Kidney (tissue), 22 donors: Measurements from ENCODE around the gene NUDT11. TPM values are rescaled to one million over a fixed set of nuclear protein-coding genes. Genes with fewer than 3 reads are reported as not detected.
"Not testable (repeated sequence)": the region's sequence is repeated elsewhere in the genome, so short reads cannot be mapped to it uniquely, and the experiment has no call there.

ENCODE experiments used
- DNase-seq, 5 donors: peaks; one replicate each; pipeline ENCODE4 v3.0.0-alpha.2; 2013 to 2020
- FAIRE-seq: peaks from 2 replicates; lab custom pipeline; 2012; peaks lifted over from hg19 to GRCh38; lab: Jason Lieb, UNC
- H3K27ac ChIP-seq, 2 donors: one replicate each; pipeline ENCODE4 v1.7.0; 2013; ENCODE audit warnings: low read depth in 2 of 2, low read length in 2 of 2, inconsistent platforms in 1 of 2
- H3K27me3 ChIP-seq: one replicate; pipeline ENCODE4 v1.7.1; 2013; ENCODE audit warnings: low read length, inconsistent platforms; ENCODE audit not compliant: control insufficient read depth, insufficient read depth
- H3K36me3 ChIP-seq, 3 donors: one replicate each; pipeline versions ENCODE4 v1.7.0 to v1.7.1; 2013; ENCODE audit warnings: low read length in 3 of 3, control low read depth in 1 of 3, inconsistent platforms in 1 of 3; ENCODE audit not compliant: insufficient read depth in 3 of 3, control insufficient read depth in 2 of 3
- H3K4me1 ChIP-seq, 3 donors: one replicate each; pipeline versions ENCODE4 v1.7.0 to v1.7.1; 2013; ENCODE audit warnings: low read length in 3 of 3, inconsistent platforms in 1 of 3, low read depth in 1 of 3; ENCODE audit not compliant: control insufficient read depth in 2 of 3, insufficient read depth in 2 of 3
- H3K4me3 ChIP-seq, 3 donors: one replicate each; pipeline versions ENCODE4 v1.7.0 to v1.8.1; 2013; ENCODE audit warnings: low read length in 3 of 3, control low read depth in 1 of 3, inconsistent platforms in 1 of 3
- H3K9ac ChIP-seq, 3 donors: one replicate each; pipeline versions ENCODE4 v1.7.0 to v1.7.1; 2013; ENCODE audit warnings: low read length in 3 of 3, control low read depth in 1 of 3, inconsistent platforms in 1 of 3
- H3K9me3 ChIP-seq, 3 donors: one replicate each; pipeline versions ENCODE4 v1.7.0 to v1.7.1; 2013; ENCODE audit warnings: low read length in 3 of 3, control low read depth in 1 of 3, inconsistent platforms in 1 of 3; ENCODE audit not compliant: control insufficient read depth in 2 of 3, insufficient read depth in 1 of 3
- intact Hi-C: fragments of 100-400 bp; cut with DNase I; formaldehyde crosslinking; loops from one replicate; pipeline ENCODE4 v1.11.1; 2022
- long read RNA-seq, 10 donors: library from polyadenylated mRNA in 1 of 10; unstranded in 1 of 10; transcript quantifications; one replicate each; pipeline ENCODE4 v2.0.0 and lab custom pipeline, GENCODE V29; 2021 to 2026
- polyA plus RNA-seq: library from polyadenylated mRNA; stranded (reverse); fragments of 350-450 nt; fragmentation: Illumina TruSeq; extraction: RNeasy Lipid Tissue Mini Kit (QIAGEN cat#74804); gene quantifications from one replicate; pipeline ENCODE4 v1.2.3, GENCODE V29; 2014; ENCODE audit warnings: low read depth, low replicate concordance; ENCODE audit not compliant: insufficient read depth
- total RNA-seq: library from RNA; stranded (reverse); fragmentation: NEBNext Ultra II Directional; extraction: Animal tissue kit (Norgen Biotek cat#: 25700); gene quantifications from one replicate; pipeline ENCODE4 v1.2.1, GENCODE V29; 2021
- TF ChIP-seq, protein P1 (sequence below): IDR thresholded peaks from 3 replicates; pipeline ENCODE4 v1.5.1; 2012; ENCODE audit warnings: mild to moderate bottlenecking, moderate library complexity, borderline replicate concordance; ENCODE audit not compliant: insufficient read depth; ENCODE audit errors: extremely low read depth
- donor health status: control.
- donor health status: control.
- donor health status: control.
- donor health status: control.
- donor health status: control.
- donor health status: DM: yes; HTN: yes; CAD: no.
- donor health status: Normal renal cell carcinoma (clear cell type).

Gene NUDT11
- 0.85 TPM for total RNA-seq
- 0.82 TPM for polyA plus RNA-seq
- long read RNA-seq, donor 1, transcript NUDT11-201 (2 exons, 2,385 nt) = major isoform, 9 of 9 reads
- long read RNA-seq, donor 1, partial matches to known transcripts = 0 of 9 reads
- long read RNA-seq, donor 1, other reads (novel, unspliced or antisense) = 0 of 9 reads
- long read RNA-seq, donor 2, partial matches to known transcripts = 0 of 4 reads
- long read RNA-seq, donor 2, other reads (novel, unspliced or antisense) = 0 of 4 reads
- long read RNA-seq, donor 3, partial matches to known transcripts = 0 of 3 reads
- long read RNA-seq, donor 3, other reads (novel, unspliced or antisense) = 0 of 3 reads
- long read RNA-seq, donor 4, partial matches to known transcripts = 0 of 3 reads
- long read RNA-seq, donor 4, other reads (novel, unspliced or antisense) = 0 of 3 reads
- long read RNA-seq, donor 5 = 0 reads
- long read RNA-seq, donor 6, partial matches to known transcripts = 0 of 3 reads
- long read RNA-seq, donor 6, other reads (novel, unspliced or antisense) = 0 of 3 reads
- long read RNA-seq, donor 7, partial matches to known transcripts = 0 of 2 reads
- long read RNA-seq, donor 7, other reads (novel, unspliced or antisense) = 0 of 2 reads
- long read RNA-seq, donor 8, transcript NUDT11-201 (2 exons, 2,385 nt) = major isoform, 10 of 10 reads
- long read RNA-seq, donor 8, partial matches to known transcripts = 0 of 10 reads
- long read RNA-seq, donor 8, other reads (novel, unspliced or antisense) = 0 of 10 reads
- long read RNA-seq, donor 9, partial matches to known transcripts = 0 of 2 reads
- long read RNA-seq, donor 9, other reads (novel, unspliced or antisense) = 0 of 2 reads
- long read RNA-seq, donor 10, transcript NUDT11-201 (2 exons, 2,385 nt) = major isoform, 7 of 7 reads
- long read RNA-seq, donor 10, partial matches to known transcripts = 0 of 7 reads
- long read RNA-seq, donor 10, other reads (novel, unspliced or antisense) = 0 of 7 reads

DNA sequence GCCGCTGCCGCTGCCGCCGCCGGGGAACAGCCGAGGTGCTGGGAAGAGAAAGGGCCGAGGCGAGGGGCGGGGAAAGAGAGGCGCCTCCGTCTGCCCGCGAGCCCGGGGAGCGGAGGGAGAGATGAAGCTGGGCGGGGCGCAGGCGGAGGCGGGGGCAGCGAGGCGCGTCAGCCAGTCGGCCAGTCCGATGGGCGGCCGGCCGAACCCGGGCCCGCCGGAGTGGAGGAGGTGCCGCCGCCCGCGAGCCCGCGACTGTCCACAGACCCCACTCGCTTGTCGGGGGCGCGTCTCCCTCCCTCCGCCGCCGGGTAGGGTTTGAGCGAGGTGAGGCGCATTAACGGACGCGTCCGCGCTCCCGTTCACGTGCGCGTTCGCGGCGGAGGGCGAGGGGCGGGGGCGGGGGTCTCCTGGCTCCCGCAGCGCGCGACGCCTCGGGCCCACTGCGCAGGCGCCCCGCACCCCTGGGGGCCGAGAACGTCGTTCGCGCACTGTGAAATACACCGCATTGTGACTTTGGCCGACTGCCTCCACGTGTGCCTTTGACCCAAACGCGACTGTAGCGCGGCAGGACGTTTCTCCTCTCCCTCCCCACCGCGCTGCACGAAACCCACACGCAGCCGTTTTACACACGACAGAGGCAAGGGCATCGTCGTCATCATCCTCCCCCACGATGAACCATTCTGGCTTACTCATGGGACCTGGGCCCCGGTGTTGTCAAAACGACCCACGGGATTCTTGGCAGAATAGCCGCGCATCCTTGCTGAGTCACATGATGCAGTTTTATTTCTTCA is at the start of gene NUDT11:
Gene NUDT11 (minus strand): TSS at position 92 of the 791 bp plus-strand sequence. CDS start 148 bp downstream, outside the sequence.
- Histone ChIP-seq H3K9ac (peak within 1 kb of the TSS in 1 of 3 donors; percentile 26), H3K9me3 (no peaks in the 10 kb centered on the region), H3K4me3 (peak within 1 kb of the TSS; percentile 17 to 57 (median 24)), H3K36me3 (no peaks in the 10 kb centered on the region), H3K27ac (no peak within 1 kb of the TSS), H3K4me1 (peaks cover 0 to 2% (median 0%) of the 10 kb centered on the region in 3 donors), H3K27me3 (no peaks in the 10 kb centered on the region)
- DNase-seq (peak; percentile 74 to 86 (median 81)), FAIRE-seq (no peak)
- TF ChIP-seq, protein P1, sequence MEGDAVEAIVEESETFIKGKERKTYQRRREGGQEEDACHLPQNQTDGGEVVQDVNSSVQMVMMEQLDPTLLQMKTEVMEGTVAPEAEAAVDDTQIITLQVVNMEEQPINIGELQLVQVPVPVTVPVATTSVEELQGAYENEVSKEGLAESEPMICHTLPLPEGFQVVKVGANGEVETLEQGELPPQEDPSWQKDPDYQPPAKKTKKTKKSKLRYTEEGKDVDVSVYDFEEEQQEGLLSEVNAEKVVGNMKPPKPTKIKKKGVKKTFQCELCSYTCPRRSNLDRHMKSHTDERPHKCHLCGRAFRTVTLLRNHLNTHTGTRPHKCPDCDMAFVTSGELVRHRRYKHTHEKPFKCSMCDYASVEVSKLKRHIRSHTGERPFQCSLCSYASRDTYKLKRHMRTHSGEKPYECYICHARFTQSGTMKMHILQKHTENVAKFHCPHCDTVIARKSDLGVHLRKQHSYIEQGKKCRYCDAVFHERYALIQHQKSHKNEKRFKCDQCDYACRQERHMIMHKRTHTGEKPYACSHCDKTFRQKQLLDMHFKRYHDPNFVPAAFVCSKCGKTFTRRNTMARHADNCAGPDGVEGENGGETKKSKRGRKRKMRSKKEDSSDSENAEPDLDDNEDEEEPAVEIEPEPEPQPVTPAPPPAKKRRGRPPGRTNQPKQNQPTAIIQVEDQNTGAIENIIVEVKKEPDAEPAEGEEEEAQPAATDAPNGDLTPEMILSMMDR = no peak
- intact Hi-C loops = no loop called here

DNA sequence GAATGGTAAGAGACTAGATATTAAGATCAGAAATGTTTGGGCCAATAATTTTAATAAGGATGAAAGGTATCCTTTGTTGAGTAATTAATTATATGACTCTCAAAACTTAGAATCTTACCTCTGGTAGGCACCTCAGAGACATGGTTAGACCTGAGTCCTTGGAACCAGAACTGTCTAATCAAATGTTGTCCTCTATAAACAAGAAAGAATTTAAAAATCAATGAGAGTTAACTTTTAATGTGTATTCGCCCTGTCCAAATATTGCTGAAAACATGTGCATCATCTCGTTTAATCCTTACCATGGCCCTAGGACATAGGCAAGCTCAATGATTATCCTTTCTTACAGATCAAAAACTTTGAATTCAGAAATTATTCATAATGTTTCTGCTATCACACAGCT is 24.0 kb upstream of the NUDT11 start:
- intact Hi-C loops = no loop called here
- H3K4me1 ChIP-seq = no peaks in the 10 kb centered on the region
- no peaks in the 10 kb centered on the region for H3K36me3 ChIP-seq
- TF ChIP-seq, protein P1 = no peak
- no peak overlapping the region for H3K9ac ChIP-seq
- no peaks in the 10 kb centered on the region for H3K27me3 ChIP-seq
- H3K4me3 ChIP-seq = no peak overlapping the region
- no peaks in the 10 kb centered on the region for H3K9me3 ChIP-seq
- FAIRE-seq (no peak), DNase-seq (no peak)
- H3K27ac ChIP-seq = no peak overlapping the region

DNA sequence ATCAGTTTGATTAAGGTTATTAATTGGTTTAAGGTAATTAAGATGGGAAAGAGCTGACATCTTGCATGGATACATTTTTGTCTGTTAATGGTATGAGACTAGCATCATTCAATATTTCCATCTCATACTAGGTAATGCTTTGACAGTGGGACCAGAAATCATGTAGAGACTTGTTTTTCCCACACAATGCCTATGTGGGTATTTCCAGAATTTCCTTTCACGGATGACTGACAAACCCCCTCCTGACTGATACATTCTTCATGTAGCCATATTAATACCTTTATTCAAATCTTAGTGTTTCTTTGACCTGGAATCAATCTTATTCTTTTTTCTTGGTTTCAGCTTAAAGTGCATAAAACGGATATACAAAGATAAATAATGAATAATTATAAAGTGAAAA is 22.7 kb upstream of the NUDT11 start:
- intact Hi-C loops, DNase-seq, H3K36me3 ChIP-seq, H3K9me3 ChIP-seq, H3K4me3 ChIP-seq, H3K4me1 ChIP-seq, H3K27me3 ChIP-seq, H3K27ac ChIP-seq, H3K9ac ChIP-seq, FAIRE-seq: not testable (repeated sequence)
